Nephron progenitor cell (in vitro differentiated cells): ENCODE results near the gene TBCEL.

ENCODE experiments used
- DNase-seq: peaks from one replicate; pipeline ENCODE4 v3.0.0; 2021
- H3K27ac Mint-ChIP-seq: 2 replicates; pipeline ENCODE4 v1.8.0; 2021; ENCODE audit warnings: mild to moderate bottlenecking, moderate library complexity, mixed read lengths
- H3K27me3 Mint-ChIP-seq: 2 replicates; pipeline ENCODE4 v1.8.0; 2021; ENCODE audit warnings: mild to moderate bottlenecking, low read depth, mixed read lengths; ENCODE audit not compliant: poor library complexity
- H3K36me3 Mint-ChIP-seq: 2 replicates; pipeline ENCODE4 v1.8.0; 2021; ENCODE audit warnings: low read depth, mixed read lengths
- H3K4me1 Mint-ChIP-seq: 2 replicates; pipeline ENCODE4 v1.8.0; 2021; ENCODE audit warnings: mixed read lengths
- H3K4me3 Mint-ChIP-seq: 2 replicates; pipeline ENCODE4 v1.8.0; 2021; ENCODE audit warnings: mild to moderate bottlenecking, moderate library complexity, mixed read lengths
- H3K9me3 Mint-ChIP-seq: 2 replicates; pipeline ENCODE4 v1.8.0; 2021; ENCODE audit warnings: mild to moderate bottlenecking, moderate library complexity, mixed read lengths
- CTCF ChIP-seq: fragments of 200-600 bp; sonication (generic); IDR thresholded peaks from 2 replicates; pipeline ENCODE4 v1.5.0; 2021; ENCODE audit warnings: antibody characterized with exemption

TBCEL gene

GRCh38 chr11:121053244-121053643 is 29.3 kb downstream of the TBCEL start:
- Mint-ChIP-seq H3K27me3 (no peaks in the 10 kb centered on the region), H3K4me3 (no peak overlapping the region), H3K36me3 (peaks cover 61% of the 10 kb centered on the region), H3K4me1 (no peaks in the 10 kb centered on the region), H3K27ac (no peak overlapping the region), H3K9me3 (no peaks in the 10 kb centered on the region)
- no peak for TF ChIP-seq CTCF
- no peak for DNase-seq

- Mint-ChIP-seq H3K4me1 (no peaks in the 10 kb centered on the region), H3K27me3 (no peaks in the 10 kb centered on the region), H3K27ac (no peak overlapping the region), H3K9me3 (no peaks in the 10 kb centered on the region), H3K4me3 (no peak overlapping the region), H3K36me3 (peaks cover 55% of the 10 kb centered on the region)
- no peak for TF ChIP-seq CTCF
- DNase-seq: no peak
Observed at GRCh38 chr11:121054266-121054665, 30.4 kb downstream of the TBCEL start.

- Mint-ChIP-seq H3K9me3 (no peaks in the 10 kb centered on the region), H3K27ac (no peak overlapping the region), H3K27me3 (no peaks in the 10 kb centered on the region), H3K36me3 (peaks cover 58% of the 10 kb centered on the region), H3K4me1 (no peaks in the 10 kb centered on the region), H3K4me3 (no peak overlapping the region)
- no peak for DNase-seq
- TF ChIP-seq CTCF: no peak
Observed at GRCh38 chr11:121055076-121055475, 31.2 kb downstream of the TBCEL start.

GRCh38 chr11:121057922-121058321 is 34.0 kb downstream of the TBCEL start:
- H3K27me3 Mint-ChIP-seq: no peaks in the 10 kb centered on the region
- H3K4me1 Mint-ChIP-seq: no peaks in the 10 kb centered on the region
- TF ChIP-seq CTCF: no peak
- DNase-seq: no peak
- H3K4me3 Mint-ChIP-seq: no peak overlapping the region
- H3K27ac Mint-ChIP-seq: no peak overlapping the region
- H3K9me3 Mint-ChIP-seq: no peaks in the 10 kb centered on the region
- H3K36me3 Mint-ChIP-seq: peaks cover 66% of the 10 kb centered on the region

- no peaks in the 10 kb centered on the region for H3K9me3 Mint-ChIP-seq
Observed at GRCh38 chr11:121058941-121059340, 35.0 kb downstream of the TBCEL start.

More at GRCh38 chr11:121058941-121059340, 35.0 kb downstream of the TBCEL start:
- H3K27ac Mint-ChIP-seq: no peak overlapping the region
- H3K4me1 Mint-ChIP-seq: no peaks in the 10 kb centered on the region
- H3K36me3 Mint-ChIP-seq: peaks cover 67% of the 10 kb centered on the region
- no peak for DNase-seq
- H3K4me3 Mint-ChIP-seq: no peak overlapping the region
- H3K27me3 Mint-ChIP-seq: no peaks in the 10 kb centered on the region
- no peak for TF ChIP-seq CTCF
